GM19025 (cell line): Measurements from ENCODE around the gene NDFIP2.

Source experiments
- ATAC-seq: cut with Tn5 transposase; IDR thresholded peaks from one replicate; pipeline ENCODE4 v1.9.1; 2021; ENCODE audit warnings: mild to moderate bottlenecking, low read depth, moderate library complexity; ENCODE audit not compliant: unreplicated experiment

NDFIP2 gene

DNA sequence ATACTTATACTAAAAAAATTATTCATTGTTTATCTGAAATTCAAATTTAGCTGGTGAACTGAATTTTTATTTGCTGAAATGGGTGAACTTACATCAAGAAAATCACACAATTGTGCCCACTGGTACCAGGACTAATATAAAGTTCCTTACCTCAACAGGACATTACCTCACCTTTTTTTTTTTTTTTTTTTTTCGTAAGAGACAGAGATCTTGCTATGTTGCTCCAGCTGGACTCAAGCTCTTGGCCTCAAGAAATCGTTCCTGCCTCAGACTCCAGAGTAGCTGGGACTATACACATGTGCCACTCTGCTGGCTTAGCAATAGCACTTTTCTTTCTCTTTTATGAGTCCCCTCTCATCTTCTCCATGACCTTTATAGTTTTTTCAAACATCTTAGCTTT lies 22.5 kb upstream of the NDFIP2 start:
- ATAC-seq: no peak

DNA sequence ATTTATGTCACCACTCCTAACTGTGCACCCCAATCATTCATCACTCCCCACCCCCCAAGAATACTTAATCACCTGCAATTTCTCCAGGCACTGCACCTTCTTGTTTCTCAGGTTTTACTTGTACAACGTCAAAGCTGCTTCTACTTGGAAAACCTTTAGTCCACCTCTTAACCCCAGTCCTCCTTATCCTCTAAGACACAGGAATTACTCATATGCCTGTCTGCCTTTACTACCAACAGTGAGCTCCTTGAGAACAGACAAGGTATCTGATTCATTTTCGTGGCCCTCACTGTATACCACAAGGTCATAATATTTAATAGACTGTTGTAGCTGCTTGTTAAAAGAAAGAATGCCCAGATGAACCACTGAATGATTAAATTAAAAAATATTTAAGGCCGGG lies 21.0 kb upstream of the NDFIP2 start:
- ATAC-seq: no peak

DNA sequence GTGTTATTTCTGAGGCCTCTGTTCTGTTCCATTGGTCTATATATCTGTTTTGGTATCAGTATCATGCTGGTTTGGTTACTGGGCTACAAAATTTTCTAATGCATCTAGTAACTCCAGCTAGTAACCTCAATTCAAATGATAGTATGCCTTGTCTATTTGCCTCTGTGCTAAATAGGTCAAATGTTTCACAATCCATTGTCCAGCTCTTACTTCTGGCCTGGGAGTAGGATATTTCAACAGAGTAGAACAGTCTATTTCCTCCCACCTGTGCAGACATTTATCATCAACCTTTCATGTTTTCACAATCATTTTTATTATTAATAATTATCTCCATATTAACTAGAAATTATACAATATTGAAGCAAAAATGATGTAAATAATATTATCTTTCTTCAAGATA lies 18.1 kb upstream of the NDFIP2 start:
- no peak for ATAC-seq

DNA sequence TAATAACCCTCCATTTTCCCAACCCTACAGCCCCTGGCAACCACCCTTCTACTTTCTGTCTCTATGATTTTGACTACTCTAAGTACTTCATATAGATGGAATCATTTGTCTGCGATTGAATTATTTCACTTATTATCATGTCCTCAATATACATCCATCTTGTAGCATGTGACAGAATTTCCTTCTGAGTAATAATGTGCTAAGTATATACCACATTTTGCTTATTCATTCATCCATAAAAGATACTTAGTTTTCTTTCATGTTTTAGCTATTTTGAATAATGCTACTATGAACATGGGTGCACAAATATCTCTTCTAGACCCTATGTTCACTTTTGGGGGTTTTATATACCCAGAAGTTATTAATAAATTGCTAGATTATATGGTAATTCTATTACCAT lies 17.4 kb upstream of the NDFIP2 start:
- no peak for ATAC-seq

DNA sequence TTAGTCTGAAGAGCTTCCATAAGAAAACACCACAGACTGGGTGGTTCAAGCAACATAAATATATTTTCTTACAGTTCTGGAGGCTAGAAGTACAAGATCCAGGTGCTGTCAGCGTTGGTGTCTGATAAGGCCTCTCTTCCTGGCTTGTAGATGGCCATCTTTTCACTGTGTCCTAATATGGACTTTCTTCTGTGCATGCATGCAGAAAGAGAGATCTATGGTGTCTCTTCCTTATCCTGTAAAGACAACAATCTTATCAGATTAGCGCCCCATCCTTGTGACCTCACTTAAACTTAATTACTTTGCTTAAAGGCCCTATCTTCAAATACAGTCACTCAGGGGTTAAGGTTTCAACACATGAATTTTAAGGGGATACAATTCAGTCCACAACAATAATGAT lies 14.1 kb upstream of the NDFIP2 start:
- ATAC-seq: no peak

DNA sequence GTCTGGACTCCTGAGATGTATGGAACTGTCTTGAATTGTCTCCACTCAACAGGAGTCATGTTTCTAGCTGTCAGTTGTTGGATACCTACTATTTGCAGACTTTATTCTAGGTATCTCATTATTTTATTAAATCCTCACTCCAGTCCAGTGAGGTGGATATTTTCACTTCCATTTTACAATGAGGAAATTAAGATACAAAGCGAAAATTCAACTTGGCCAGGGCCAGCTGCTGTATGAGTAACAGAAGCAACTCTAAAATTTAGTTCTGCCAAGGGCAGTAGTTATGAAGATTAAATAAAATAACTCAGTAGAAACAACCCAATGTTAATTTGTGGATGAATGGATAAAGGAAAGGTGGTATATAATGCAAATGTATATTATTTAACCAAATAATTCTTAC lies 12.6 kb upstream of the NDFIP2 start:
- no peak for ATAC-seq

DNA sequence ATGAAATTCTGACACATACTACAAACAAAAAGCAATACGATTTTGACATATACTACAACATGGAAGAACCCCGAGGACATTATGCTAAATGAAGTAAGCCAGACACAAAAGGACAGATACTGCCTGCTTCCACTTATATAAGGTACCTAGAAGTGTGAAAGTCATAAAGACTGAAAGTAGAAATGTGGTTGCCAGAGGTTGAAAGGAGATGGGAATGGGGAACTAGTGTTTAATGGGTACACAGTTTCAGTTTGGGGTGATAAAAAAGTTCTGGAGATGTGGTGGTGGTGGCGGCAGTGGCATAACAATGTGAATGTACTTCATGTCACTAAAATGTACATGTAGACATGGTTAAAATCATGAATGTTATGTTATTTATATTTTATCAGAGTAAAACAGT lies 12.1 kb upstream of the NDFIP2 start:
- ATAC-seq: no peak

DNA sequence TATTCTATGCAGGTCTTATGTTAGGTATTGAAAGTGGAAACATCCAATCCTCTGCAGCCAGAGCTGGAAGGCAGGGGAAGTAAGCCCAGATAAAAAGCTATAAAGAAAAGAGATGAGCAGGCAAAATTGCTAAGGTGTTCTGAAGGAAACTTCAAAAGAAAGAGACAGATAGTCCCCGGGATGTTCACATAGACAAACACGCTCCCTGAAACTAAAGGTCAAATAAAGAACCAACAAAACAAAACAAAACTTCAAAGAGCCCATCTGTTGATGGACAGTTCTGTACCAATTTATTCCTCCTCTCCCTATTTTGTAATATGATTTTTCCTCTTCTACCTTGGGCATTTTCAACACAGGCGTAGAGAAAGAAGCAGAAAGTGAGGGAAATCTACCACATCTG lies 11.3 kb upstream of the NDFIP2 start:
- ATAC-seq: no peak

DNA sequence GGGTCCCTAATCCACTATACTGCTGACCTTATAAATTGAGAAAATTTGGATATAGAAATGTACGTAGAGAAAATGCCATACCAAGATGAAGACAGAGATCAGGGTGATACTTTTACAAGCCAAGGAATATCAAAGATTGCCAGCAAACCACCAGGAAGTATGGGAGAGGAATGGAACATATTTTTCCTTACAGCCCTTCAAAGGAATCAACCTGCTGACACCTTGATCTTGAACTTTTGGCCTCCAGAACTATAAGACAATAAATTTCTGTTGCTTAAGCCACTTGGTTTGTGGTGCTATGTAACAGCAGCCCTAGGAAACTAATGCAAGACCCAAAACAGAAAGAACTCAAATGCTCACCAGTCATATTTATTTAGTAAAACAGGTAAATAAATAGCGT lies 10.3 kb upstream of the NDFIP2 start:
- ATAC-seq: no peak

DNA sequence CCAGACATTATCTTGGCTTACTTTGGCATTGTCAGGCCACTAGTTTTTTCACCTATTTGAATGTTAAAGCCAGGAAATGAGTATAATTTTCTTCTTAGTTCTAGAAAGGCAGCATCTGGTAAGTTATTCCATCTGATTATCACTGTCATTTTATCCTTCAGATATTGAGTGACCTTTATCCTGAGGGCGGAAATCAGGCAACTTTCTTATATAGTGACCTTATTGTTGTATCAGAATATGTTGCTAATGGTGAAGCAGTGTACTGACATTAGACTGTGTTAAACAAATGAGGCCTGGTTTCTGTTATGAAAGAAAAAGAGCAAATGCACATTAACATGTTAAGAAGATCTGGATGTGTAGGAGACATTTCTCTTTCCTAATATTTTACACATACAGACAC lies 5.4 kb upstream of the NDFIP2 start:
- no peak for ATAC-seq

DNA sequence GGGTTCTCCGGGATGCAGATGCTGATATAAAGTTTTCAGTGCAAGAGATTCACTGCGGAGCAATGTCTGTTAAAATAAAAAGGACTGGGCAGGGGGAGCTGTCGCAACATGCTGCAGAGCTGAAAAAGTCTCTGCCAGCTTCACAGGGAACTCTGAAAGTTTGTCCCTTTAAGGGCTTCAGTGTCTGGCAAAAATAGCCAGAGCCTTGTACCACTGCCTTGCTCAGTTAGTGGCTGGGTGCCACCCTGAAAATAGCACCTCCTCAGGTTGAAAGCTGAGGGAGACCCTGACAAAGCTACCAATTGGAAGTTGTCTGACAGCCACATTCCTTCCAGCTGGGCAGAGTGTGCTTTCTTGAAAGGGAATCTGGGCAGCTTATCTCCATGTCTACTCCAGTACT lies 3.0 kb upstream of the NDFIP2 start:
- ATAC-seq: no peak

DNA sequence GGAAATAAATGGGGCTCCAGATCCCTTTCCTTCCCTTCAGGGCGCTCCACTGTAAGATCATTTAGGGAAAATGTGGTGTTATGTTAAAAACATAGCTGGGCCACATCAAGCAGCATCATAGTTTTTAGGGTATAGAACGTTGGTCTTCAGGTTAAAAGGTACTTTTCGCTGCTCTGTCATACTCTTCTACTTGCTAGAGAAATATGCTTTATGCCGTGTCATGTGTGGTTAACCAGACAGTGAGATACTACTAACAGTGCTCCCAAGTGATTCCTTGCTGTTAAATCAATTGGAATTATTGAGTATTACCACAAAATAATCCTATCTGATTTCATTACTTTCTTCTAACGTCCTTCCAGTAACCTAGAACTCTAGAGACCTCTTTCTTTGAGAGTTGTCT lies 1.1 kb upstream of the NDFIP2 start:
- no peak for ATAC-seq

DNA sequence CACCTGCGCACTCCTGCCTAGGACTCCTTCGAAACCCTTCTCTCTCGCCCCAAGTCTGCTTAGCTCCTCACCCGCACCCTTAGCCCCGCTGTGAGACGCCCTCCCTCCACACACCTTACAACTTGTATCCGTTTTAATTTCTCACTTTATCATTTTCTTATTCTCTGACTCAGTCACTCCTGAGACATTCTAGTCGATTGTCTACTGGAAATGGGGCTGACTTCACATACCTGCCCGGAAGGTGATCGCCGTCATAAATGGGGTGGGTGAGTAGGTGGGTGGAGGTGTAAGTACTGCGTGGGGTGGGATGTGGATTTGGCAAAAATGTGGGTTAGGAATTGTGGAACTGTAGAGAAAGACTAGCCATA lies 714 bp downstream of the NDFIP2 start:
- peak; percentile 12 for ATAC-seq

DNA sequence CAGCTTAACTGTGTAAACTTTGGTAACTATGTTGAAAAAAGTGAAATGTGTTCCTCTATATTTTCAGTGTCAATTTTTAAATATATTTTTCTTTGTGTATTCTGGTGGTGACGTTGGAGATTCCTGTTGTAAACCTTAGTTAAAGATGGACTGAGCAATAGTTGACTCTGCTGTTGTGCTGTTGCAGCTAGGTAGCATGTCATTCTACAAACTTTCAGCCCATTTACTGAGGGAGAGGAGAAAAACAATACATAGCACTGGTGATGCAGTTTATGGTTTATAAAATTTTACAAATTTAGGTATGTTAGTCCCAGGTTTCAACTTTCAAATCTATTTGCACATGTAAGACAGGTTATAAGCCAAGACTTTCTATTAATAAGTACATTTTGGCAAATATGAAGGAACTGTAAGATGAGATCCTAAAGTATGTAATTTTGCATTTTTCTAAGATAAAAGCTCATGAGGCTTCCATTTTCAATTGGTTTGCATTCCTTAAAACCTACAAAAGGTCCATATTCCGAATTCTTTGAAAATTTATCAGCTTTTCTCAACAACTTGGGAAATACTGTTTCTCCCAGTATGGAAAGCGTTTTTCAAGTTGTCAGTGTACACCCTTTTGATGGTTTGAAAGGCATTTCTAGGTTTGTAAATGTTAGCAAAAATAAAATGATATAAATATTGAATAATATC lies 1.5 kb downstream of the NDFIP2 start:
- no peak for ATAC-seq

DNA sequence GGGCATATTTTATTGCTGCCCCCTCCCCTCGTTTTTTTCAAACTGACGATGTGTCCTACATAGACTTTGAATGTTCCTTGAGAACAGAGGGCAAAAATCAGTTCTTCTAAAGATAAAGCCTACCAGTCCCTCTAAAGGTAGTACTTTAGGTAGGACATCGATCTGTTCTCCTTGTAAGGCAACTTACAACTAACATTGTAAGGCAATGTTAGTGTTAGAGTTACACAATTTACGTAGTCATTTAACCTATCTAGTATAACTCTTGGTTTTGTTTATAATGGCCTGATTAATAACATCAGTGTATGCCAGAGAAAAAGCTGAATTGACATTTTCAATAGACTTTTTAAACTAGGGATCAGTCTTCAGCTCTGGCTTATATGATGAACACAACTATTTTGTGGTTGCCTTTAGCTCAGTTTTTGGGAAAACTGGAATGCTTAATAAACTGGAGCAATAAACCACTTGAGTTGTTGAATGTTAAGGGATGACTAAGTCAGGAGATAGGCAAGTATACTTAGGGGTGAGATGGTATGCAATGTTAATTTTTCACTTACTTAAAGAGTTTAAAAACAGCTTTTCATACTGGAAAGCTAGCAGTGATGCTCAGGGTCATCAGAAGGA lies 2.2 kb downstream of the NDFIP2 start:
- no peak for ATAC-seq

DNA sequence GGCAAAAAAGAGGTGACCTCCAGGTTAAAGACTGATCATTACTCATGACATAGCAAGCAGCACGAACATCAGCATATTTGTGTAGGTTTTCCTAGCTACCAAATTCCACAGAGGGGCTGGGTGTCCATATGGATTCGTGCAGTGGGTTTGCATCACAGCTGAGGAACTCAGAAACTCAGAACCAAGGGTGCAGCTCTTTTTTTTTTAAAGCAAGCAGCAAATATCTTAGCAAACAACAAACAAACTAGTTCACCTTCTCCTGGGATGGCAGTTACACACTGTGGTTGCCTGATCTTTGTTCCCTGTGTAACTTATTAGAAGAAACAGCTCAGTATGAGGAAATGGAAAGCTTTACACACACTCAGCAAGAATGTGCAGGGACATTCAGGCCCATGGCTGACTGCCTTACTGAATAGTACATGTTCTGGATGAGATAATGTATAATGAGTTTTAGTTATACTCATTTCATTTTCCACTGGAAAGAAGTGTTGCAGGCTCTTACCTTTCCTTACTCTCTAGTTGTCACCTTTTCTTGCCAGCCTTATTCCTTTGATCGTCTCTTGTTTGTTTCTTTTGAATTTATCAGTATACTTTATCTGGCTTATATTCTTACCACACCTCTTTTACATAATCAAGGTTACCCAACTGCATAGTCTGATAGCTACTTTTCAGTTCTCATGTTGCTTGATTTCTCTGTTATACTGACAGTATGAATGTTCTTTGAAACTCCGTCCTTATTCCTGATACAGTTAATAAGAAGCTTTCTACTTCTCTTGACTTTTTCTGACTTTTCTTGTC lies 4.3 kb downstream of the NDFIP2 start:
- no peak for ATAC-seq

DNA sequence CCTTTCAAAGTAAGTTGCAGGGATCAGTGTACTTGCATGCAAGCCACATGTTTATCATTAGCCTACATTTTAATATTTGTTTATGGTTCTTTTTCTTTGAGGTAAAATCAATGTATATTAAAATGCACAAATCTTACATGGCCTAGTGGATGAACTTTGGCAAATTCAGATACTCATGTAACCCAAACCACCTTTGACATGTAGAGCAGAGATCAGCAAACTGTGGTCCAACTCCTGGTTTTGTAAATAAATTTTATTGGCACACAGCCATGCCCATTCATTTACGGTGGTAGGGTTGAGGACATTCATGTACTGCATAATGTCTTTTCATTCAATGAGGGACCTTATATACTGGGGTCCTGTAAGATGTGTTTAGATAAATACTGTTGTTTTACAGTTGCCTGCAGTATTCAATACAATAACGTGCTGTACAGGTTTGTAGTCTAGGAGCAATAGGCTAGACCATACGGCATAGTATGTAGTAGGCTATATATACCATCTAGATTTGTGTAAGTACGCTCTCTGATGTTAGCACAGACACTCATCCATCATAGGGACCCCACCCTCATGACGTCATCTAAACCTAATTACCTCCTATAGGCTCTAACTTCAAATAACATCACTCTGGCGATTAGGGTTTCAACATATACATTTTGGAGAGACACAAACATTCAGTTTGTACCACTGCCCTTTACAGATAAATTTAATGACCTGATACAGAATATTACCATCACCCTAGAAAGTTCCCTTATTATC lies 5.7 kb downstream of the NDFIP2 start:
- ATAC-seq: no peak

DNA sequence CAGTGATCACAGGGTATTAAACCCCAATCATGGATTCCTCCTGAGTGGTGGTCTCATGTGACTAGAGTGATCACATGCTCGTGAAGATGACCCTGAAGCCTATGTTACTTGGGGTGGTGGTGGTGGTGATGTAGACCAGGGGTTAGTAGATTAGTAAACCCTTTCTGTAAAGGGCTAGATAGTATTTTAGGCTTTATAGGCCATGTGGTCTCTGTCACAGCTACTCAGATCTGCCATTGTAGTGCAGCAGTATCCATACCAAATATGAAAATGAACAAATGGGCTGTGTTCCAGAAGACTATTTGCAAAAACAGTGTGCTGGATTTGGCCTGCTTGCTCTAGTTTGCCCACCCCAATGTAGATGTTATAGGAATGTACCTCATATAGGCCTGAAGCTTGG lies 9.4 kb downstream of the NDFIP2 start:
- no peak for ATAC-seq

DNA sequence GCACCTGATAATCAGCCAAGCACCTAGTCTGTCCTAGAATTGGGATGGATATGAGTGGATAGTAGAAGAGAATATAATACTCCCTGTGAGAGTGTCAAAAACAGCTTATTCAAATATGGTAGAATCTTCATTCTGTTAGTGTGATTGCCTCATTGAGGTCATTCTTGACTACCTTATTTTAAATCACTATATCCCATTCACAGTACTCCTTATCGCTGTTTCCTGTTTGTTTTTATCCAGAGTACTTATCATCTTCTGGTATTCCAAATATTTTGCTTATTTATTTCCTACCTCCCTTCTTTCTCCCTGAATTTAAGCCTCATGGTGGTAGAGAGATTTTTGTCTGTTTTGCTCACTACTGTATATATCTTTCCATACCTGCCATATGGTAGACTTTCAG lies 9.9 kb downstream of the NDFIP2 start:
- no peak for ATAC-seq

DNA sequence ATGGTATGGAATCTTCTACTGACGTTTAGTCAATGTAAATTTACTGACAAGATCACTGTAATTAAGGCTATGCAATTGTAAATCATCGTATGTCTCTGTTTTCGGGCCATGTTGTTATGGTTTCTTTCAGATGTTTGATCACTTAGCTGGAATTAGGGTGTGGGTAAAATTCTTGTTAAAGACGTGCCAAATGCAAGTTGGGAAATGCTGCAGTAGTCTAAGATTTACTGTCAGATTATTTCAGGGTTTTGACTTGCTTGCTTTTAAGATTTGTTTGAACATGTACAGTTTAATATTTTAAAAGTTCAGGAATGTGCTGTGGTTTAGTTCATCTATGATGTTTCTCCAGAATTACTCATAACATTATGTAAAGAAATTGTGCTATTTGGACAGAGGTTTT lies 10.8 kb downstream of the NDFIP2 start:
- no peak for ATAC-seq

DNA sequence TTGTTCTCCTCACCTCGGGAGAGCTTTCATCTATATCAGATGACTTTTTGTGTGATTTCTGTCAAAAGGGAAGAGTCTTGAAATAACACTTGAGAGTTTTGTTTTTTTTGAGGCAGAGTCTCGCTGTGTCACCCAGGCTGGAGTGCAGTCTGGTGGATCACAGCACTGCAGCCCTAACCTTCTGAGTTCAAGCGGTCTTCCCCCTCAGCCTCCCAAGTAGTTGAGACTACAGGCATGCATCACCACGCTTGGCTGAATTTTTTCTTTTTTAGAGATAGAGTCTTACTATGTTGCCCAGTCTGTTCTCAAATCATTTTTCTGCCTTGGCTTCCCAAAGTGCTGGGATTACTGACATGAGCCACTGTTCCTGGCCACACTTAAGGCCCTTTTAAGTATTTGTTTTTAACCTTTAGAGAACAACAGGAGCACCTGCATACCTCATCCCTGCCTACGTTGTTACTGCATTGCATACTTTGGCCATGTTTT lies 11.4 kb downstream of the NDFIP2 start:
- no peak for ATAC-seq
